Peyer's patch (tissue), 4 donors: Measurements from ENCODE around the gene VWF.

Source experiments
- POLR2A ChIP-seq, 2 donors: fragments of 450-650 bp; IDR thresholded peaks; one replicate each; pipeline ENCODE4 v1.5.1; 2017; ENCODE audit warnings: antibody characterized with exemption in 2 of 2, mild to moderate bottlenecking in 2 of 2, moderate library complexity in 2 of 2
- TF ChIP-seq, protein P1 (sequence below), 6 experiments: fragments of 450-650 bp in 4 of 6; fragments of 200-600 bp in 2 of 6; sonication (generic) in 1 of 6; IDR thresholded peaks; one replicate each; pipeline ENCODE4 v1.5.1; 2017 to 2019; ENCODE audit warnings: antibody characterized with exemption in 6 of 6, mild to moderate bottlenecking in 3 of 6, moderate library complexity in 1 of 6

DNA sequence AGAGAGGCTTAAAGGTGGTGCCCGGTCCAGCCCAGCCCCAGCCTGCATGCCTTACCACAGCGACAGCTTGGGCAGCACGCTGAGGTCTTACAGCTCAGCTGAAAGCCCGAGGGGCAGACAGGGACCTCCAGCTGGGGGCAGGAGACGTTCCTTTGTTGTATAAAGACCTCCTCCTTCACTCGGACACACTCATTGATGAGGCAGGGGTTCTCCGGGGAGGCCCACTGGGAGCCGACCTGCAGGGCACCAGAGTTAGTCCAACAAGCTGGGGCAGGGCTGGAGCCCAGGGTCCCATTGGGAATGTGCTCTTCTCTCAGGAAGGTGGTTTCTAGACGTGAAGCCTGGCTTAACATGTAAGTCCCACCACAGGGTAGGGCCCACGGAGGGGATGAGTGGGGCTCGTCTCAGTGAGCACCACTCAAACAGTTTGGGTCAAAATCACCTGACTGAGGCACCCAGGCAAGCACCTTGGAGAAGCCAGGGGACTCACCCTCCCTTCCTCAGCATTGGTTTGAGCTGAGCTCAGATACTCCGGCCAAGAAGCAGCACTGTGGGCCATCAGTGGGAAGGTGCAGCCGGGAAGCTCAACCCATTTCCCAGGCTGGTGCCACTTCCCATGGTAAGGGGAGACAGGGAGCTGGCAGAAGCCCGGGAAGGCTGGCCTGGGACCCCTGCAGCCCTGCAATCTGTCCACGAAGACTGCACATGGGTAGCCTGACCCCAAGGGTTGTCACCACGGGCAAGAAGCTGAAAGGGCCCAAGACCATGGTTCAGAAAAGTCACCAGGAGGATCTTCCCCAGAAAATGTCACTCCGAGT lies 155.1 kb downstream of the VWF start:
- no peak for TF ChIP-seq POLR2A (IDR thresholded peaks at IDR 0.05)
- TF ChIP-seq, protein P1, sequence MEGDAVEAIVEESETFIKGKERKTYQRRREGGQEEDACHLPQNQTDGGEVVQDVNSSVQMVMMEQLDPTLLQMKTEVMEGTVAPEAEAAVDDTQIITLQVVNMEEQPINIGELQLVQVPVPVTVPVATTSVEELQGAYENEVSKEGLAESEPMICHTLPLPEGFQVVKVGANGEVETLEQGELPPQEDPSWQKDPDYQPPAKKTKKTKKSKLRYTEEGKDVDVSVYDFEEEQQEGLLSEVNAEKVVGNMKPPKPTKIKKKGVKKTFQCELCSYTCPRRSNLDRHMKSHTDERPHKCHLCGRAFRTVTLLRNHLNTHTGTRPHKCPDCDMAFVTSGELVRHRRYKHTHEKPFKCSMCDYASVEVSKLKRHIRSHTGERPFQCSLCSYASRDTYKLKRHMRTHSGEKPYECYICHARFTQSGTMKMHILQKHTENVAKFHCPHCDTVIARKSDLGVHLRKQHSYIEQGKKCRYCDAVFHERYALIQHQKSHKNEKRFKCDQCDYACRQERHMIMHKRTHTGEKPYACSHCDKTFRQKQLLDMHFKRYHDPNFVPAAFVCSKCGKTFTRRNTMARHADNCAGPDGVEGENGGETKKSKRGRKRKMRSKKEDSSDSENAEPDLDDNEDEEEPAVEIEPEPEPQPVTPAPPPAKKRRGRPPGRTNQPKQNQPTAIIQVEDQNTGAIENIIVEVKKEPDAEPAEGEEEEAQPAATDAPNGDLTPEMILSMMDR (IDR thresholded peaks at IDR 0.05), result no peak
